ENCODE measurements around the gene SNX8. TPM values are rescaled to one million over a fixed set of nuclear protein-coding genes. Genes with fewer than 3 reads are reported as not detected.

The SNX8 gene
- total and polyA plus RNA-seq, 2 of the 8 experiments (the other 6 are each of a cell fraction or from before 2014, with no cell fraction given) = 46.2 to 70.8 TPM

- Histone ChIP-seq H2AK5ac (ENCODE audit: low read depth, low read length) (no peak overlapping the region), H4K91ac (replicated peaks; ENCODE audit: insufficient read length, low read length) (no peak overlapping the region), H3K14ac (ENCODE audit: insufficient read length) (no peak overlapping the region), H3K4ac (replicated peaks; ENCODE audit: insufficient read length, low read depth, low read length) (no peak overlapping the region), H4K8ac (ENCODE audit: extremely low read depth, insufficient read depth, low read length) (no peak overlapping the region), H3K23ac (ENCODE audit: insufficient read length) (no peak overlapping the region), H3K4me2 (ENCODE audit: insufficient read depth in 1 of 2, low read depth in 2 of 2, low read length in 2 of 2) (no peak overlapping the region), H3K4me3 (ENCODE audit: extremely low read depth in 1 of 4, insufficient read depth in 2 of 4, low read depth in 3 of 4, low read length in 4 of 4) (no peak overlapping the region), H3K27ac (ENCODE audit: low read depth, low read length) (no peak overlapping the region), H2BK12ac (ENCODE audit: low read depth, low read length) (no peak overlapping the region), H3K23me2 (ENCODE audit: low read depth, low read length) (no peaks in the 10 kb centered on the region), H3K9me3 (ENCODE audit: insufficient read depth in 2 of 2, low read depth in 1 of 2, low read length in 1 of 2) (no peaks in the 10 kb centered on the region), H4K5ac (ENCODE audit: insufficient read length, low read depth, low read length) (no peak overlapping the region), H3K4me1 (replicated peaks in 1 of 4; ENCODE audit: control insufficient read depth in 3 of 4, insufficient read depth in 4 of 4, low read length in 3 of 4) (peaks cover 0 to 10% (median 2%) of the 10 kb centered on the region in 4 experiments; a peak in 4 of 7 replicates), H2BK120ac (replicated peaks; ENCODE audit: low read depth, low read length) (no peak overlapping the region), H3K56ac (replicated peaks; ENCODE audit: insufficient read length, low read depth, low read length) (no peak overlapping the region), H2BK5ac (ENCODE audit: low read depth, low read length) (no peak overlapping the region), H3K9ac (replicated peaks in 1 of 4; ENCODE audit: extremely low read depth in 1 of 4, low read depth in 3 of 4, low read length in 3 of 4) (no peak overlapping the region), H3K27me3 (replicated peaks in 1 of 4; ENCODE audit: control insufficient read depth in 3 of 4, extremely low read depth in 1 of 4, insufficient read depth in 3 of 4, low read length in 3 of 4) (no peaks in the 10 kb centered on the region), H3K36me3 (ENCODE audit: control insufficient read depth in 2 of 4, insufficient read depth in 4 of 4, low read length in 3 of 4) (0 out of 8 replicates have a peak, but pooled peaks cover 0 to 2% (median 0%) of the 10 kb centered on the region in 4 experiments), H2AFZ (ENCODE audit: low read length) (no peak overlapping the region), H2BK15ac (ENCODE audit: low read length) (no peak overlapping the region), H3K79me2 (ENCODE audit: control insufficient read depth in 1 of 2, insufficient read depth in 2 of 2, low read length in 2 of 2) (peaks cover 0 to 15% of the 10 kb centered on the region in 2 experiments; a peak in 1 of 4 replicates), H3K18ac (ENCODE audit: extremely low read depth, low read length) (no peak overlapping the region), H3K79me1 (ENCODE audit: low read depth, low read length) (no peaks in the 10 kb centered on the region; the same call in 1 of the 2 replicates), H4K20me1 (replicated peaks in 1 of 2; ENCODE audit: control insufficient read depth in 1 of 2, insufficient read depth in 2 of 2, low read length in 2 of 2) (peaks cover 0 to 7% of the 10 kb centered on the region in 2 experiments), H2BK20ac (ENCODE audit: low read length) (no peak overlapping the region)
- DNase-seq (ENCODE audit: low read depth in 1 of 2, low spot score in 2 of 2) (no peak), FAIRE-seq (no peak)
- POLR2A ChIA-PET (ENCODE audit: partially characterized antibody) = interaction anchor here (0.7 kb wide), 2 partner anchors 100 to 125 kb away, joined by 3 read pairs; no protein-coding TSS in a partner anchor
- TF ChIP-seq NRF1 (IDR thresholded peaks at IDR 0.05; ENCODE audit: low read depth, low read length) (no peak), FOSL1 (IDR thresholded peaks at IDR 0.05; ENCODE audit: insufficient read depth, low read depth, low read length) (no peak), ATF2 (IDR thresholded peaks at IDR 0.05; ENCODE audit: low read length) (no peak), JUN (IDR thresholded peaks at IDR 0.05; ENCODE audit: low read depth, low read length) (no peak), SP4 (IDR thresholded peaks at IDR 0.05; ENCODE audit: low read length) (no peak), JUND (IDR thresholded peaks at IDR 0.05; ENCODE audit: low read length) (no peak), CHD1 (IDR thresholded peaks at IDR 0.05; ENCODE audit: low read depth, low read length) (no peak)
- WGBS, 2 experiments (ENCODE audit: extremely low coverage in 1 of 2, insufficient coverage in 1 of 2, insufficient read length in 1 of 2, insufficient replicate concordance in 2 of 2, low coverage in 1 of 2, low lambda C conversion rate in 2 of 2, missing lambda C conversion rate in 1 of 2) = 94% methylated on average over 4 of the region's 4 CpGs; no CpG with 5 or more reads in 1 of the 2 experiments
- CTCF ChIA-PET (ENCODE audit: partially characterized antibody) = interaction anchor here (0.9 kb wide), 1 partner anchor 120 kb away, joined by 4 read pairs; no protein-coding TSS in a partner anchor
These were observed 34.3 kb downstream of the SNX8 start for GRCh38 chr7:2279896-2280295.
